HL-60 (cell line): Measurements from ENCODE around the gene FGF21.

Experiments used
- GABPA ChIP-seq: IDR thresholded peaks from 2 replicates; pipeline ENCODE4 v1.6.1; 2012; ENCODE audit warnings: low read depth
- POLR2AphosphoS5 ChIP-seq: IDR thresholded peaks from 2 replicates; pipeline ENCODE4 v1.6.1; 2012; ENCODE audit warnings: low read depth
- SPI1 ChIP-seq: IDR thresholded peaks from 2 replicates; pipeline ENCODE4 v1.6.1; 2012; ENCODE audit warnings: low read depth, mild to moderate bottlenecking, borderline replicate concordance
- TF ChIP-seq, protein P1 (sequence below): IDR thresholded peaks from one replicate; pipeline ENCODE4 v1.5.1; 2011; ENCODE audit warnings: low read length, control low read depth, inconsistent platforms; ENCODE audit not compliant: insufficient read depth
- TF ChIP-seq, protein P2 (sequence below): IDR thresholded peaks from 2 replicates; pipeline ENCODE4 v1.6.1; 2012; ENCODE audit warnings: low read depth; ENCODE audit not compliant: insufficient replicate concordance

DNA sequence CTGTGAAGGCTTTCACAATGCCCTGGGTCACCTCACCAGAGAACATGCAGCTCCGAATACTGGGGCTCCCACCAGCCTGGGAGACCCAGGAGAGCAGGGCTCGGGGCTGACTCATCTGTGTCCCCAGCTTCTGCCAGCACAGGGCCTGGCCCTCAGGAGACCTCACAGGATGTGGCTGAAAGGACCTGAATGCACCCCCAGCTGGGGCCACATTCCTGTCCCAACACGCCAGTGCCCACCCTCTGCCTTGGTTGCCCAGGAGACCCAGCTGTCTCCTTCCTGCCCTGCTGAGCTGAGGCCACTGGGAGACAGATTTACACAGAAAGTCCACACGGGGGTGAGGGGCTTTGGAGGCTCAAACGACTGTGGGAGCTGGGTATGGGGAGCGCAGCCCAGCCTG, 43.6 kb downstream of the FGF21 start:
- TF ChIP-seq, protein P1, sequence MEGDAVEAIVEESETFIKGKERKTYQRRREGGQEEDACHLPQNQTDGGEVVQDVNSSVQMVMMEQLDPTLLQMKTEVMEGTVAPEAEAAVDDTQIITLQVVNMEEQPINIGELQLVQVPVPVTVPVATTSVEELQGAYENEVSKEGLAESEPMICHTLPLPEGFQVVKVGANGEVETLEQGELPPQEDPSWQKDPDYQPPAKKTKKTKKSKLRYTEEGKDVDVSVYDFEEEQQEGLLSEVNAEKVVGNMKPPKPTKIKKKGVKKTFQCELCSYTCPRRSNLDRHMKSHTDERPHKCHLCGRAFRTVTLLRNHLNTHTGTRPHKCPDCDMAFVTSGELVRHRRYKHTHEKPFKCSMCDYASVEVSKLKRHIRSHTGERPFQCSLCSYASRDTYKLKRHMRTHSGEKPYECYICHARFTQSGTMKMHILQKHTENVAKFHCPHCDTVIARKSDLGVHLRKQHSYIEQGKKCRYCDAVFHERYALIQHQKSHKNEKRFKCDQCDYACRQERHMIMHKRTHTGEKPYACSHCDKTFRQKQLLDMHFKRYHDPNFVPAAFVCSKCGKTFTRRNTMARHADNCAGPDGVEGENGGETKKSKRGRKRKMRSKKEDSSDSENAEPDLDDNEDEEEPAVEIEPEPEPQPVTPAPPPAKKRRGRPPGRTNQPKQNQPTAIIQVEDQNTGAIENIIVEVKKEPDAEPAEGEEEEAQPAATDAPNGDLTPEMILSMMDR: no peak
- TF ChIP-seq POLR2AphosphoS5 (no peak), GABPA (no peak), SPI1 (no peak)
- TF ChIP-seq, protein P2, sequence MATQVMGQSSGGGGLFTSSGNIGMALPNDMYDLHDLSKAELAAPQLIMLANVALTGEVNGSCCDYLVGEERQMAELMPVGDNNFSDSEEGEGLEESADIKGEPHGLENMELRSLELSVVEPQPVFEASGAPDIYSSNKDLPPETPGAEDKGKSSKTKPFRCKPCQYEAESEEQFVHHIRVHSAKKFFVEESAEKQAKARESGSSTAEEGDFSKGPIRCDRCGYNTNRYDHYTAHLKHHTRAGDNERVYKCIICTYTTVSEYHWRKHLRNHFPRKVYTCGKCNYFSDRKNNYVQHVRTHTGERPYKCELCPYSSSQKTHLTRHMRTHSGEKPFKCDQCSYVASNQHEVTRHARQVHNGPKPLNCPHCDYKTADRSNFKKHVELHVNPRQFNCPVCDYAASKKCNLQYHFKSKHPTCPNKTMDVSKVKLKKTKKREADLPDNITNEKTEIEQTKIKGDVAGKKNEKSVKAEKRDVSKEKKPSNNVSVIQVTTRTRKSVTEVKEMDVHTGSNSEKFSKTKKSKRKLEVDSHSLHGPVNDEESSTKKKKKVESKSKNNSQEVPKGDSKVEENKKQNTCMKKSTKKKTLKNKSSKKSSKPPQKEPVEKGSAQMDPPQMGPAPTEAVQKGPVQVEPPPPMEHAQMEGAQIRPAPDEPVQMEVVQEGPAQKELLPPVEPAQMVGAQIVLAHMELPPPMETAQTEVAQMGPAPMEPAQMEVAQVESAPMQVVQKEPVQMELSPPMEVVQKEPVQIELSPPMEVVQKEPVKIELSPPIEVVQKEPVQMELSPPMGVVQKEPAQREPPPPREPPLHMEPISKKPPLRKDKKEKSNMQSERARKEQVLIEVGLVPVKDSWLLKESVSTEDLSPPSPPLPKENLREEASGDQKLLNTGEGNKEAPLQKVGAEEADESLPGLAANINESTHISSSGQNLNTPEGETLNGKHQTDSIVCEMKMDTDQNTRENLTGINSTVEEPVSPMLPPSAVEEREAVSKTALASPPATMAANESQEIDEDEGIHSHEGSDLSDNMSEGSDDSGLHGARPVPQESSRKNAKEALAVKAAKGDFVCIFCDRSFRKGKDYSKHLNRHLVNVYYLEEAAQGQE: no peak
